Middle frontal gyrus (tissue), 1 donor: ENCODE data around the gene PCYT1B.

Experiments used
- DNase-seq: peaks from one replicate; pipeline ENCODE4 v3.0.0-alpha.2; 2015; ENCODE audit warnings: low spot score; ENCODE audit errors: extremely low spot score

The PCYT1B gene

DNA sequence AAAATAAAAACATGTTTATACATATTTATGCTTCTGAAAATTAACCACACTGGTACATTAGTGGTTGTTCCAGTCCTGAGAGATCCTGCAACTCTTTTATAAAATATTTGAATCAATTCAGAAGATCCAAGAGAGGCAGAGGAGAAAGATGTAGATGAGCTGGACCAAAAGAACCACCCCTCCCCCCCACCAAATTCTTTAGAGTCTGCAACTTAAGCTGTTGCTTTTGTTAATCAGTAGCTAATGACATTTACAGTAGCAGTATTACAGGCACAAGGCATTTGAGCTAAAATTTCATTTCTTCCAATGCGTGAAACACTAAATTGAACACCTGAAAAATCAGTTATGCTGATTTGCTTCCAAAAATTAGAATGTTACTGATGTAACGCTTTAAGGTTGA, 120.5 kb downstream of the PCYT1B start:
- DNase-seq, result no peak

DNA sequence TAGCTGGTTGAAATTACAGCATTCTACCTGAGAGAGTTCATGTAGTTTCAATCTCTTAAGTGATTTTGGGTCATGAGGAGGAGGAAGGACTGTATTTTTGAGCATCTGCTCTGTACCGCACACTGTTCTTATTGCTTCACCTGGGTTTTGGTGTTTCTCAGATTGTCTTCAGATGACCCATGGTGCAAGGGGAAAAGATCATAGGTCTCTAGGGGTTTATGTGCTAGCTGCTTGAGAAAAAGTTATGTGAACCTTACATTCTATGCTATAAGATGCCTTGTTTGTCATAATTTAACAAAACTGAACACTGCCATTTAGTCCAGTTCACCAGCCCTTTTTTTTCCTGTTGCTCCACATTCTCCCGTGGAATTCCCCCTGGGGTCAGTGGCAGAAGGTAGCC, 121.7 kb downstream of the PCYT1B start:
- DNase-seq, result no peak

DNA sequence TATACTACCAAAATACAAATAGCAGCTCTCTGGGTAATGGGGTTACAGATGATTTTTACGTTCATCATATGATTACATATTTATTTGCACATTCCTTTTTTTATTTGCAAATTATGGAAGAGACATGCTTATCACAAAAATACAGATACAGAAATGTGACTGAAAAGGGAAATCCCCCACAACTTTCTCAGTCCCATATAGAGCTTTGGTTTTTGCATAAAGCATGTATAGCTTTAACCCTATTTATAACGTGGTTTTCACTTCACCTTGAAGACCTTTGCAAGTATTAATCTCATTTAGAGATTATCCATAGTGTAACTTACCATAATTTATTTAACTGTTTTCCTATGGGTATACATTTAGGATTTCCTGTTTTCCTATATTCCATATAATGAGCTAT, 126.7 kb downstream of the PCYT1B start:
- DNase-seq, result no peak

DNA sequence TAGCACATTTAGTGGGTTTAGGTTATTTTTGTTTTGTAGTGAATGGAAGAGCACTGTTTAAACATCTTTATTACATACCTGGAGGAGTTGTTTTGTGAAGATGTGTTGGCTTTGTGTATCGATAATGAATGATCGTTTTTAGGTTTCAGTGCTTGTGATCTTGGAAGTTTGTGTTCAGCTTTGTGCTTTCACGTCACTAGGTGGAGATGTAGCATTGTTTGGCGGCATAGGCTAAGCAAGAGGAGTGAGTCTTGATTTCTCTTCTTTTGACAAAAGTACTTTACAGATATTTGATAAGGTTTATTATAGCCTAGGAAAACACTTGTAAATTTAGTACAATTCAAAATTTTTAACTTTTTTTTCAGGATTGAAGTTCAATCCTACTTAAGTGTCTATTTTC, 131.7 kb downstream of the PCYT1B start:
- DNase-seq, result no peak

DNA sequence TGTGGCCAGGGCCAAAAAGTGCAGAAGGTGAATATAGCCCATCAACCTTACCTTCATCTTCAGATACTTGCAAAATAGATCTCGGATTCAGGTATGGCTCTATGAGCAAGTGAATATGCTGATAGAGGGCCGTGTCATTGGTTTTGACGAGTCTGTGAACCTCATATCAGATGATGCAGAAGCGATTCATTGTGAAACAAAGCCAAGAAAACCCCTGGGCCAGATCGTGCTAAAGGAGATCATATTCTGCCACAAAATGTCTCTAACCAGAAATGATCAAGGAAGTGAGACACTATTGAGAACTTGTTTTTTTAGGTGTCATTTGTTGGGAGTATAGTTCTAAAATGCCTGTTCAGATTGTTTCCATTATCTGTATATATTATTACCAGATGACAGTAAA, 133.7 kb downstream of the PCYT1B start:
- no peak for DNase-seq

DNA sequence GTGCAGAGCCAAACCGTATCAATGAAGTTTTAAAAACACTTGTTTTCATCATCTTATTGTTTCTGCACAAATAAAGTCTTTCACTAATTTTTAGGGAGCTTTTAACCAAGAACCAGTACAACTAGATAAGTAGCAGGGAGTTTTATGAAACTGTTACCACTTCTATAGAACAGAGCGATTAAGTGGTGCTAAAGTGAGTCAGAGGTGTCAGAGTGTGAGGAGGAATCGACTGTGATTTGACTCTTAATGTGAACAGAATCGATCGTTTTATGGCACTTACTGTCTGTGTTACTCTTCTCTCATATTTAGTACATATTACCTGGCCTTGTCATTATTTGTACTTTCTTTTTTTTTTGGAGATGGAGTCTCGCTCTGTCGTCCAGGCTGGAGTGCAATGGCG, 138.8 kb downstream of the PCYT1B start:
- no peak for DNase-seq
